Iris pigment epithelial cell (primary cell): Measurements from ENCODE around the gene ADGRB3.
"Not testable (repeated sequence)": the region's sequence is repeated elsewhere in the genome, so short reads cannot be mapped to it uniquely, and the experiment has no call there.

Source experiments
- DNase-seq: peaks from one replicate; pipeline ENCODE4 v3.0.0-alpha.2; 2011; ENCODE audit warnings: low read depth

Gene ADGRB3

GRCh38 chr6:69263297-69263696 lies 628.2 kb downstream of the ADGRB3 start:
- DNase-seq, result no peak

- DNase-seq, result no peak
These were observed 630.0 kb downstream of the ADGRB3 start for GRCh38 chr6:69265090-69265489.

- no peak for DNase-seq
These were observed 630.6 kb downstream of the ADGRB3 start for GRCh38 chr6:69265706-69266105.

GRCh38 chr6:69276204-69276603 lies 641.1 kb downstream of the ADGRB3 start:
- DNase-seq, result no peak

GRCh38 chr6:69279805-69280204 lies 644.7 kb downstream of the ADGRB3 start:
- no peak for DNase-seq

GRCh38 chr6:69280858-69281257 lies 645.8 kb downstream of the ADGRB3 start:
- no peak for DNase-seq

- DNase-seq, result no peak
These were observed 649.2 kb downstream of the ADGRB3 start for GRCh38 chr6:69284176-69284730.

- no peak for DNase-seq
These were observed 650.0 kb downstream of the ADGRB3 start for GRCh38 chr6:69285054-69285453.

- DNase-seq, result no peak
These were observed 651.2 kb downstream of the ADGRB3 start for GRCh38 chr6:69286331-69286730.

- DNase-seq, result not testable (repeated sequence)
These were observed 653.1 kb downstream of the ADGRB3 start for GRCh38 chr6:69288198-69288597.

- DNase-seq, result no peak
These were observed 654.8 kb downstream of the ADGRB3 start for GRCh38 chr6:69289689-69290495.

GRCh38 chr6:69293471-69293870 lies 658.4 kb downstream of the ADGRB3 start:
- no peak for DNase-seq

GRCh38 chr6:69294407-69294806 lies 659.3 kb downstream of the ADGRB3 start:
- DNase-seq, result no peak

GRCh38 chr6:69294862-69295261 lies 659.8 kb downstream of the ADGRB3 start:
- no peak for DNase-seq

GRCh38 chr6:69303382-69303781 lies 668.3 kb downstream of the ADGRB3 start:
- no peak for DNase-seq

- no peak for DNase-seq
These were observed 670.4 kb downstream of the ADGRB3 start for GRCh38 chr6:69305456-69305855.

- no peak for DNase-seq
These were observed 673.5 kb downstream of the ADGRB3 start for GRCh38 chr6:69308584-69308983.

- no peak for DNase-seq
These were observed 676.8 kb downstream of the ADGRB3 start for GRCh38 chr6:69311888-69312287.

- no peak for DNase-seq
These were observed 678.9 kb downstream of the ADGRB3 start for GRCh38 chr6:69314001-69314400.

GRCh38 chr6:69314531-69314930 lies 679.4 kb downstream of the ADGRB3 start:
- DNase-seq, result no peak

GRCh38 chr6:69331886-69332285 lies 696.8 kb downstream of the ADGRB3 start:
- DNase-seq, result no peak

- DNase-seq, result no peak
These were observed 702.2 kb downstream of the ADGRB3 start for GRCh38 chr6:69337311-69337710.

GRCh38 chr6:69338431-69339162 lies 703.5 kb downstream of the ADGRB3 start:
- no peak for DNase-seq
